Activated CD4-positive, alpha-beta T cell treated with anti-CD3 and anti-CD28 coated beads, Interleukin-2, amount 10 ng/mL, durations not matched to agents 7 days and 5 days (primary cell): Measurements from ENCODE around the gene SLC16A13. TPM values are rescaled to one million over a fixed set of nuclear protein-coding genes. Genes with fewer than 3 reads are reported as not detected.
A peak's percentile ranks its signal among the peaks of the same experiment; 100 is the strongest.

Experiments
- CTCF ChIA-PET: fragments of 350-600 bp; sonication (Branson Sonifier 250); formaldehyde crosslinking; loops from one replicate; lab custom pipeline; 2021; ENCODE audit warnings: antibody characterized with exemption; lab: Charles Lee
- POLR2A ChIA-PET: fragments of 350-600 bp; sonication (Branson Sonifier 250); formaldehyde crosslinking; loops from one replicate; lab custom pipeline; 2021; ENCODE audit warnings: antibody characterized with exemption; lab: Charles Lee
- DNase-seq: peaks from one replicate; pipeline ENCODE4 v3.0.0-alpha.2; 2020
- H3K27ac Mint-ChIP-seq: one replicate; pipeline ENCODE4 v1.8.0; 2021; ENCODE audit warnings: mild to moderate bottlenecking, moderate library complexity, mixed read lengths
- H3K27me3 Mint-ChIP-seq: one replicate; pipeline ENCODE4 v1.8.0; 2021; ENCODE audit warnings: mixed read lengths
- H3K36me3 Mint-ChIP-seq: one replicate; pipeline ENCODE4 v1.8.0; 2021; ENCODE audit warnings: low read depth, mixed read lengths
- H3K4me1 Mint-ChIP-seq: one replicate; pipeline ENCODE4 v1.8.0; 2021; ENCODE audit warnings: mixed read lengths
- H3K4me3 Mint-ChIP-seq: one replicate; pipeline ENCODE4 v1.8.0; 2021; ENCODE audit warnings: mild to moderate bottlenecking, moderate library complexity, mixed read lengths
- H3K9me3 Mint-ChIP-seq: one replicate; pipeline ENCODE4 v1.8.0; 2021; ENCODE audit warnings: mixed read lengths
- total RNA-seq, 2 experiments: library from RNA; stranded (reverse); gene quantifications; one replicate each; pipeline ENCODE4 v1.2.3, GENCODE V29; 2021

The SLC16A13 gene
- total RNA-seq, 2 experiments from 2014 or later: 18.0 to 19.1 TPM

GRCh38 chr17:7022781-7023571 is 12.8 kb upstream of the SLC16A13 start, which contains the start of gene BCL6B:
TSS of gene BCL6B (plus strand) at chr17:7023050. CDS start at chr17:7023672, 622 bp downstream.
- DNase-seq: no peak
- POLR2A ChIA-PET: no interaction called here
- peak within 1 kb of the TSS; percentile 44 for H3K4me3 Mint-ChIP-seq
- peaks cover 52% of the 10 kb centered on the region for H3K4me1 Mint-ChIP-seq
- CTCF ChIA-PET: interaction anchor here (0.9 to 5.0 kb wide), 8 partner anchors 8 to 107 kb away, joined by 3 to 18 read pairs (median 16); partner anchors contain the start of genes RNASEK, SLC16A11 and SLC16A13
- H3K9me3 Mint-ChIP-seq: no peaks in the 10 kb centered on the region
- H3K36me3 Mint-ChIP-seq: no peaks in the 10 kb centered on the region
- peaks cover 4% of the 10 kb centered on the region for H3K27me3 Mint-ChIP-seq
- peak within 1 kb of the TSS; percentile 79 for H3K27ac Mint-ChIP-seq

GRCh38 chr17:7023576-7024401 is 12.0 kb upstream of the SLC16A13 start:
- peaks cover 4% of the 10 kb centered on the region for H3K27me3 Mint-ChIP-seq
- ChIA-PET POLR2A (no interaction called here), CTCF (interaction anchor here (0.7 to 5.0 kb wide), 6 partner anchors 9 to 216 kb away, joined by 3 to 18 read pairs (median 5); partner anchors contain the start of genes PHF23, SLC16A11 and SLC16A13)
- no peaks in the 10 kb centered on the region for H3K36me3 Mint-ChIP-seq
- H3K4me1 Mint-ChIP-seq: peaks cover 52% of the 10 kb centered on the region
- no peaks in the 10 kb centered on the region for H3K9me3 Mint-ChIP-seq
- H3K27ac Mint-ChIP-seq: peak overlapping the region; percentile 79
- DNase-seq: peak; percentile 90
- peak overlapping the region; percentile 44 for H3K4me3 Mint-ChIP-seq

GRCh38 chr17:7024402-7024785 is 11.4 kb upstream of the SLC16A13 start:
- peaks cover 4% of the 10 kb centered on the region for H3K27me3 Mint-ChIP-seq
- CTCF ChIA-PET: interaction anchor here (1.0 to 4.4 kb wide), 3 partner anchors 8 to 21 kb away, joined by 3 to 18 read pairs (median 7); partner anchors contain the start of genes SLC16A11 and SLC16A13

GRCh38 chr17:7025245-7025644 is 10.6 kb upstream of the SLC16A13 start:
- POLR2A ChIA-PET: no interaction called here
- CTCF ChIA-PET: interaction anchor here (0.9 to 2.5 kb wide), 5 partner anchors 9 to 21 kb away, joined by 3 to 7 read pairs (median 5); partner anchors contain the start of gene SLC16A13
- Mint-ChIP-seq H3K9me3 (peaks cover 8% of the 10 kb centered on the region), H3K36me3 (peaks cover 7% of the 10 kb centered on the region), H3K27ac (no peak overlapping the region), H3K4me1 (peaks cover 60% of the 10 kb centered on the region), H3K27me3 (peaks cover 4% of the 10 kb centered on the region), H3K4me3 (no peak overlapping the region)
- no peak for DNase-seq

More at GRCh38 chr17:7024402-7024785, 11.4 kb upstream of the SLC16A13 start:
- Mint-ChIP-seq H3K9me3 (peaks cover 4% of the 10 kb centered on the region), H3K4me3 (no peak overlapping the region), H3K36me3 (no peaks in the 10 kb centered on the region), H3K27ac (no peak overlapping the region), H3K4me1 (peaks cover 54% of the 10 kb centered on the region)
- DNase-seq: no peak
- POLR2A ChIA-PET: no interaction called here

- POLR2A ChIA-PET: no interaction called here
- Mint-ChIP-seq H3K27me3 (peaks cover 4% of the 10 kb centered on the region), H3K27ac (no peak overlapping the region), H3K4me3 (no peak overlapping the region), H3K36me3 (peaks cover 8% of the 10 kb centered on the region), H3K9me3 (peaks cover 8% of the 10 kb centered on the region), H3K4me1 (peaks cover 59% of the 10 kb centered on the region)
- DNase-seq: no peak
- CTCF ChIA-PET: interaction anchor here (1.9 to 2.5 kb wide), 2 partner anchors 9 to 19 kb away, joined by 5 to 7 read pairs; partner anchors contain the start of gene SLC16A13
Observed at GRCh38 chr17:7026471-7027115, 9.2 kb upstream of the SLC16A13 start.

- Mint-ChIP-seq H3K27ac (no peak overlapping the region), H3K36me3 (peaks cover 8% of the 10 kb centered on the region), H3K27me3 (peaks cover 4% of the 10 kb centered on the region), H3K4me1 (peaks cover 60% of the 10 kb centered on the region), H3K4me3 (no peak overlapping the region), H3K9me3 (peaks cover 8% of the 10 kb centered on the region)
- ChIA-PET POLR2A (no interaction called here), CTCF (no interaction called here)
- no peak for DNase-seq
Observed at GRCh38 chr17:7027335-7027734, 8.5 kb upstream of the SLC16A13 start.

GRCh38 chr17:7029096-7029495 is 6.7 kb upstream of the SLC16A13 start:
- H3K4me1 Mint-ChIP-seq: peaks cover 55% of the 10 kb centered on the region
- CTCF ChIA-PET: interaction anchor here (1.8 kb wide), 1 partner anchor 14 kb away, joined by 5 read pairs; no protein-coding TSS in a partner anchor
- peaks cover 8% of the 10 kb centered on the region for H3K9me3 Mint-ChIP-seq
- peak overlapping the region; percentile 92 for H3K27ac Mint-ChIP-seq
- DNase-seq: no peak
- no peak overlapping the region for H3K4me3 Mint-ChIP-seq
- POLR2A ChIA-PET: no interaction called here
- no peaks in the 10 kb centered on the region for H3K27me3 Mint-ChIP-seq
- H3K36me3 Mint-ChIP-seq: peaks cover 11% of the 10 kb centered on the region

GRCh38 chr17:7029659-7030058 is 6.2 kb upstream of the SLC16A13 start:
- POLR2A ChIA-PET: no interaction called here
- CTCF ChIA-PET: interaction anchor here (1.8 to 2.1 kb wide), 2 partner anchors 8 to 14 kb away, joined by 5 to 15 read pairs; no protein-coding TSS in a partner anchor
- H3K36me3 Mint-ChIP-seq: peaks cover 11% of the 10 kb centered on the region
- H3K9me3 Mint-ChIP-seq: peaks cover 8% of the 10 kb centered on the region
- H3K27ac Mint-ChIP-seq: peak overlapping the region; percentile 92
- H3K27me3 Mint-ChIP-seq: no peaks in the 10 kb centered on the region
- H3K4me1 Mint-ChIP-seq: peaks cover 59% of the 10 kb centered on the region
- peak overlapping the region; percentile 58 for H3K4me3 Mint-ChIP-seq
- peak; percentile 67 for DNase-seq

GRCh38 chr17:7034955-7035590 is 742 bp upstream of the SLC16A13 start:
- H3K4me1 Mint-ChIP-seq: peaks cover 68% of the 10 kb centered on the region
- ChIA-PET CTCF (interaction anchor here (0.5 to 1.7 kb wide), 9 partner anchors 10 to 492 kb away, joined by 3 to 15 read pairs (median 4); partner anchors contain the start of gene BCL6B), POLR2A (interaction anchor here (1.2 kb wide), 1 partner anchor 14 kb away, joined by 5 read pairs; no protein-coding TSS in a partner anchor)
- H3K36me3 Mint-ChIP-seq: peaks cover 12% of the 10 kb centered on the region
- peak overlapping the region; percentile 95 for H3K27ac Mint-ChIP-seq
- no peaks in the 10 kb centered on the region for H3K27me3 Mint-ChIP-seq
- DNase-seq: peak; percentile 59
- peak overlapping the region; percentile 87 for H3K4me3 Mint-ChIP-seq
- H3K9me3 Mint-ChIP-seq: no peaks in the 10 kb centered on the region

GRCh38 chr17:7038025-7038862 is 2.4 kb downstream of the SLC16A13 start:
- ChIA-PET POLR2A (no interaction called here), CTCF (interaction anchor here (0.9 to 1.6 kb wide), 3 partner anchors 8 to 13 kb away, joined by 3 to 7 read pairs (median 5); no protein-coding TSS in a partner anchor)
- H3K4me3 Mint-ChIP-seq: peak overlapping the region; percentile 11
- peaks cover 54% of the 10 kb centered on the region for H3K4me1 Mint-ChIP-seq
- DNase-seq: no peak
- no peaks in the 10 kb centered on the region for H3K9me3 Mint-ChIP-seq
- peaks cover 7% of the 10 kb centered on the region for H3K36me3 Mint-ChIP-seq
- peak overlapping the region; percentile 62 for H3K27ac Mint-ChIP-seq
- H3K27me3 Mint-ChIP-seq: peaks cover 5% of the 10 kb centered on the region

- DNase-seq: no peak
- no peaks in the 10 kb centered on the region for H3K9me3 Mint-ChIP-seq
- H3K27me3 Mint-ChIP-seq: peaks cover 9% of the 10 kb centered on the region
- H3K36me3 Mint-ChIP-seq: peaks cover 7% of the 10 kb centered on the region
- H3K4me1 Mint-ChIP-seq: peaks cover 45% of the 10 kb centered on the region
- H3K4me3 Mint-ChIP-seq: no peak overlapping the region
- POLR2A ChIA-PET: no interaction called here
- CTCF ChIA-PET: no interaction called here
- no peak overlapping the region for H3K27ac Mint-ChIP-seq
Observed at GRCh38 chr17:7039832-7040231, 4.0 kb downstream of the SLC16A13 start.
